ENCODE data around the gene B4GALT4.
"Not testable (repeated sequence)": the region's sequence is repeated elsewhere in the genome, so short reads cannot be mapped to it uniquely, and the experiment has no call there.

B4GALT4 gene

DNA sequence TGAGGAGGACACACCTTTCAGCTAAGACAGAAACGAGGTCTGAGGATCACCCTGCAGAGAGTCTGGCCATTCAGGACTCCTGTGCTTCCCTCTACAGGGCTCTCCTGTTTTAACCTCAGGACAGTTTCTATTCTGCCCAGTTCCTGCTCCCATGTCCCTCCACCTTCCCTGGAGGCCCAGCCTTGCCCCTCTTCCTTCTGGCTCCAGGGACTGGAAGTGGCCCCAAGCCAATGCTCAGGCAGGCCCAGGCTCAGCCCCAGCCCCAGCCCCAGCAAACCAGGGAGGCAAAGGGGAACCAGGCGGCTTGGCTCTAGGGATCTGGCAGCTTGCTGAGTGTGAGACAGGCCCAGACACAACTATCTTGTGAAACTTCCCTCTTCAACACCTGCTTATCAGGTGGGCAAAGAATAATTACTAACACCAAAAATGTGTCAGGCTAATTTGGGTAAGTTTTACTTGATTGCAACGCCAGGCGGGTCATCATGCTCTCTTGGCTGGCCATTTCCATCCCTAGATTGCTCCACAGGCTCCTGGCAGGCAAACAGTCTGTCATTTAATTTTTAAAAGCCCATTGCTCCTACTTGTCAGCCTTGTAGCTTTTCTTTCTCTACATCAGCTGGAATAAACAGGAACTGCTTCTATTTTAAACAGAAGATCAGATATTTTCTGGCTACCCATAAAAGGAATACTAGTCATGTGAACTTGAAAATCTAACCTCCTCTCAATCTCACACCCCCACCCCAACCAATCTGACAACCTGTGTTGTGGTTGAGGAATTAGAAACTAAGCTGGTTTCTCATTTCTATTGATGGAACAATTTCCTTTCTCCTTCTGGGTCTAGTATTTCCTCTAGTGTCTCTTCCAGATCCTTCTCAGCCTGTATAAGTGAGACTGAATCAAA is 33.8 kb downstream of the B4GALT4 start:
- in situ Hi-C loops (cut with MboI; ENCODE audit: low sequenced_read_pairs), result no loop called here

- in situ Hi-C loops (cut with MboI; ENCODE audit: low sequenced_read_pairs), result no loop called here
These were observed 35.0 kb downstream of the B4GALT4 start for GRCh38 chr3:119205685-119206084.

- in situ Hi-C loops (cut with MboI; ENCODE audit: low sequenced_read_pairs), result no loop called here
These were observed 35.5 kb downstream of the B4GALT4 start for GRCh38 chr3:119205209-119205608.

DNA sequence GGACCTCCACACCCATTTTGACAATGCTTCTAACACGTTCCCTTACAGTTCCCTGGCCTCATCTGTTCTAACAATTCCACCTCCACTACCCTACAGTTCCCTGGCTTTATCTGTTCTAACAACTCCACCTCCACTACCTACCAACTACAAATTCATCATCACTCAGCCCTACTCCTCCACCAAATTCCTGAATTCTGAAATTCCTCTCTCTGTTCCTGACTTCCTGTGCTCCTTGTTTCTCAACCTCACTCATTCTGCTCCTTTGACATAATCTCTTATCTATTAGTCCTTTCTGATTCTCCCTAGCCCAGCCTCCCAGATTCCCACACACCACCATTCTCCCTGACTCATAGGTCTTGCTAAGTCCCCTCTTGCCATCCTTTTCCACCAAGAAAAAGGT is 44.8 kb downstream of the B4GALT4 start:
- in situ Hi-C loops (cut with MboI; ENCODE audit: low sequenced_read_pairs), result no loop called here

DNA sequence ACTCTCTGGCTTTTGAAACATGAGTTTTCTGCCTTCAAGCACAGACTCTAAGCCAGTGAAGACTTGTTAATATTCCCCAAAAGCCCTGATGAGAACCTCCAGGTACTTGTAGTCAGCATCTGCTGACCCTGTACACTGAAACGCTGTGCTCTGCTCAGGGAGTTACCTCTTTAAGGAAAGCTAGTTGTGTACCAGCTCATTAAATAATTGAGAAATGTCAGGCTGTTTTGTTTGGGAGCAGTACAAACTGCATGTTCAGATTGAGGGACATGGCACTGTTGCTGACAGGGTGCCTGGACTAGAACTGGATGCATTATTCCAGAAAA is 45.6 kb downstream of the B4GALT4 start:
- in situ Hi-C loops (cut with MboI; ENCODE audit: low sequenced_read_pairs), result no loop called here

GRCh38 chr3:119194237-119195150 is 46.2 kb downstream of the B4GALT4 start:
- in situ Hi-C loops (cut with MboI; ENCODE audit: low sequenced_read_pairs), result no loop called here

GRCh38 chr3:119191800-119192199 is 48.9 kb downstream of the B4GALT4 start:
- in situ Hi-C loops (cut with MboI; ENCODE audit: low sequenced_read_pairs), result no loop called here

DNA sequence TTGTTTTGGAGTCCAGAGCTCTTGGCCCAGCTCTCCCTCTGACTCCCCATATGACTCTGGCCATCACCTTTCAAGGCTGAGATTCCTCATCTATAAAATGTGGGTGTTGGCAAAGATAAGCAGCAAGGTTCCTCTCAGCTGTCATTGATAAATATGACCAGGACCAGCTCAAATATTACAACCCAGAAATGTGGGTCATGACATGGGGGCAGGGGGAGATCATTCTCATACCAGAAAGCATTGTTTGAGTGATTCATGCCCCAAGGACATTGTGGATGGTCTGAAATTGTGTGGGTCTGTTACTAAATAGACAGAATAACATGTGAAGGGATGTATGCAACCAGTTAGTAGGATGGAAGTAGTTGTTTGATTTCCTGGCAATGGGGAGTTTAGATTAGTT is 53.4 kb downstream of the B4GALT4 start:
- in situ Hi-C loops (cut with MboI; ENCODE audit: low sequenced_read_pairs), result no loop called here

DNA sequence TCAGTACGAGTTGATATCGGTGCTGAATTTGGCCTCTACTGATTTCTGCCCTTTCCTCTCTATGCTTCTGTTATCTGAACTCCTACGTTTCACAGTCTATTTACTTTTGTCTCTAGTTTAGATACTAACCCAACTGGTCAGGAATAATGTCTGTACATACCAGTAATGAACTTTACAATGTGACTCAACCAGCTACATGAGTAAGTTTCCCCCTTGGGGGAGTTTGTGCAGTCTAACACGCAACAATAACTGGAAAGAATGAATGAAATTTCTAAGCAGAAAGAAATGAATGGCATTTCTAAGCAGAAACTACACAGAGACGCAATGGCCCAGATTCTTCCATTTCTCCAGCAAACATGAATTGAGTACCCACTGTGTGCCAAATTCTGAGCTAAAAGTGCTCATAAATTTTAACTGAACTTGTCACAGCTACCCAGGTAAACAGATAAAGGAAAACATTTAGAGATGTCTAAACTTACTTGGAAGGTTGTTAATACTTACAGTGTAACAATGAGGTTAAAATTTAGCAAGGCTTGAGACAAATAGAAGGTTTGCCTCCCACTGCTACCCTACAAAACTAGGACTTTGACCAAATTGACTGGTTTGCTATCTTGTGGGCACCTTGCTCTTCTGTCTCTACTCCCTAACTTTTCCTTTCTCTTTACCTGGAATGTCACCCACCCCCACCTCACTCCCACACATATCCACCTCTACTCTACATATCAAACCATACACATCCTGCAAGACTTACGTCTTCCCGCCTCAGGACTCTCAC is 55.7 kb downstream of the B4GALT4 start:
- in situ Hi-C loops (cut with MboI; ENCODE audit: low sequenced_read_pairs), result no loop called here

DNA sequence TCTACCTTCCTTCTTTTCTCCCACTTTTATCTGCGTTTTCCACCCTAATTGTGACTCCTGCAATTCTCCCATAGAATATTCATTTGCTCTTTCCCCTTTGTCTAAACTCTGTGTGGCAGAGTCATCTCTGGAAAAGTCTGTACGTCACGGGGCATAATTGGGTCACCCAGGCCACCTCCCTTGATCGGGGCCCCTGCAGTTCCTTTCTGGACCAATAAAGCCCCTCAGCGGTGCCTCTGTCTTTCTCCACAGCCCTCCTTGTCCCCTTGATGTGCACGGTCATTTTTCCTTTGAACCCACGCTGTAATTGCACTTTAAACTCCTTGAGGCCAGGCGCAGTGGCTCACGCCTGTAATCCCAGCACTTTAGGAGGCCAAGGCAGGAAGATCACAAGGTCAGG is 56.6 kb downstream of the B4GALT4 start:
- in situ Hi-C loops (cut with MboI; ENCODE audit: low sequenced_read_pairs), result no loop called here

DNA sequence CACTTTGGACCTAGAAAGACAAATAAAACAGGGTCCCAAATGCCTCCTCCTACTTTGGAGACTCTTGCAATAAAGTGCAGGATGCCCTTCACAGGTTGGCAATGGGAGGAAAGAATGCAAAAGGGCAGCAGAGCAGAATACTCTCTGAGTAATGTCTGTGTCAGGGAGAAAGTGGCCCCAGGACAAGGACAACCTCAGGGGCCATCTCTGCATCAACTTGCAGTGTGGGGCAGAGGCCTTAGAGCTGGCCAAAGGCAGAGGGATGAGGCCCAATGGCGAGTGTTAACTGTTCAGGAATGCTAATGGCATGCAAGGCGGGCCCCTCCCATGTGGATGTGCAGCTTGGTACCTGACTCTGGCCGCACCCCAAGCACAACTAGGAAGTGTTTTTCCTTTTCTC is 58.9 kb downstream of the B4GALT4 start:
- in situ Hi-C loops (cut with MboI; ENCODE audit: low sequenced_read_pairs), result no loop called here

DNA sequence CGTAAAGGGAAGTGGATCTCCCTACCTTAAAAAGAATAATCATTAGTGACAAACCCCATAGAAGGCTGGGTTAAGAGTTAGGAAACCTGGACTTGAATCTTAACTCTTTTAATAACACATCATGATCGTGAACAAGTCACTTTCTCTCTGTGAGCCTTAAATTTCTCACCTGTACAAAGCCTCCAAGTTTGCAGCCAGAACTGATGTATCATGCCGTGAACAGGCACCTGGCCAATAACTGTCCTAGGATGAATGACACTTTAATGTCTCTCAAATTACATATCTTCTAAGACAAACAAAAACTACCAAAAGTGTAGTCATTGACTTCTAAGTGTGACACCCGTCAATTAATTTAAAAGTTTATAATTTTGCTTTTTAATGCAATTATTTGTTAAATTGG is 63.4 kb downstream of the B4GALT4 start:
- in situ Hi-C loops (cut with MboI; ENCODE audit: low sequenced_read_pairs), result no loop called here

- in situ Hi-C loops (cut with MboI; ENCODE audit: low sequenced_read_pairs), result no loop called here
These were observed 63.9 kb downstream of the B4GALT4 start for GRCh38 chr3:119176778-119177177.

GRCh38 chr3:119175872-119176756 is 64.6 kb downstream of the B4GALT4 start:
- in situ Hi-C loops (cut with MboI; ENCODE audit: low sequenced_read_pairs), result no loop called here

- in situ Hi-C loops (cut with MboI; ENCODE audit: low sequenced_read_pairs), result no loop called here
These were observed 67.4 kb downstream of the B4GALT4 start, which contains the start of gene UPK1B for GRCh38 chr3:119173325-119173724. Gene UPK1B, plus strand, starts transcription at chr3:119173598. Its CDS starts 13,144 bp downstream, at chr3:119186742.

DNA sequence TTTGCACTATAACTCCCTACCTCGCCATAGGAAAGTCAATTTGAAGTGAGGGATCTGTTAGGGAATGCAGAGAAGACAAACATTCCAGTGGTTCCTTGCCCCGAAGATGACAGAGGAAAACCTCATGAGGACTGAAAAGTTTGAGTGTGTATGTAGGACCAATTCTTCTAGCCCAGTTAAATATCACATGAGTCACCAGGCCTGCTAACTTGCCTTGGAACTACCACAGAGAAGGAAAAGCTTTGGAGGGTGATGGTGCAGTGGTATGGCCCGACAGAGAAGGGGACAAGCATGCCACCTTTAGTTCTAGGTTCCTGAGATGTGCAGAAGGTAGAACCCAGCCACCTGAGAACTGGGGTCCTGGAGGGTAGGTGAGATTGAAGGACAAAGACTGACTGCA is 69.9 kb downstream of the B4GALT4 start:
- in situ Hi-C loops (cut with MboI; ENCODE audit: low sequenced_read_pairs), result no loop called here

- in situ Hi-C loops (cut with MboI; ENCODE audit: low sequenced_read_pairs), result not testable (repeated sequence)
These were observed 75.9 kb downstream of the B4GALT4 start for GRCh38 chr3:119164745-119165144.

Measured in HL-60/S4 treated with retinoic acid at 250 ng/mL for 4 days and 3 days (cell line).